Measurements from ENCODE around the gene MAP4. TPM values are rescaled to one million over a fixed set of nuclear protein-coding genes. Genes with fewer than 3 reads are reported as not detected.
A peak's percentile ranks its signal among the peaks of the same experiment; 100 is the strongest.

The MAP4 gene
- total and polyA plus RNA-seq, 2 donors (not counting 1 experiment from before 2014, with no cell fraction given) = 39.2 to 132 TPM

- no peaks in the 10 kb centered on the region for H3K27me3 ChIP-seq (replicated peaks in 1 of 4; ENCODE audit: control extremely low read depth in 1 of 4, control insufficient read depth in 3 of 4, insufficient read depth in 4 of 4, low read length in 3 of 4)
- intact Hi-C loops (cut with micrococcal nuclease) = no loop called here
Observed at GRCh38 chr3:47856669-47857068, 159.5 kb downstream of the MAP4 start.

DNA sequence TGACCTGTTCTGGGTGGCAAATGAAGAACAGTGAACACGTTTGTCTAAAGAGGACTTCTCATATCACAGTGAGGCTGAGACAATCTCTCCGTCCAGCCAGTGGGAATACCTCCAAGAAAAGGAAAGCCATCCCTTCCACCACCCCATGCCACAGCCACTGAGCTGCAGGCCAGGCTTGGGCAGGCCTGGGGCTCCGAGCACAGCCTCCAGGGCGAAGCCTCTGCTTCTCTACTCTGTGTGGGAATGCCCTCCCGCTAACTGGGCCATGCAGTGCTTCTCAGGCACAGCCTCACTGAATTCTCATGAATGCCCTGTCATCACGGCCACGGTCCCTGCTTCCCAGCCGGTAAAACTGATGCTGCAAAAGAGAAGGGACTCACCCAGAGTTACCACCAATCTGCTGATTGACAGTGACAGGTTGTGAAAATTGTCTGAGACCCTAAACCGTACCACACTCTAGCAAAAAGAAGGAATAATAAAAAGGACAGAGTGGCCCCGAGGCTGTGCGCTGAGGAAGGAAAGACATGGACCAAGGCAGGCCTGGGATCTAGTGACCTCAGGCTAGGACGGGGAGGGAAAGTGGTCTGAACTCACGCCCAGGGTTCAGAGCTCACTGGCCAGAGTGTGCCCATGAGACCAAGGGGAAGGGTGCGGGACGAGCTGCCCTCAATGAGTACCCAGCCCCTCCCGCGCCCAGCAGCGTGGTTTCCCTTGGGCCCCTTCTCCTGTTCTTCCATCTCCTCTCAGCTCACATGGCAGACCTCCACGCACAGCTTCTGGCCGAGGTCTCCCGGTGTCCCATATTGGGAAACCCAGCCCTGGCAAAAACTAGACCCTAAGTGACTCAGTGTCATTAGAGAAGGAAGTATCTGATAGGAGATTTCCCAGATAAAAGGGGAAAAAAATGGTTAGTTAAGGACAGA lies 160.5 kb downstream of the MAP4 start:
- ChIA-PET CTCF (no interaction called here), POLR2A (no interaction called here)
- H3K4me1 Mint-ChIP-seq = peaks cover 5% of the 10 kb centered on the region
- Histone ChIP-seq H3K4me1 (ENCODE audit: control insufficient read depth in 2 of 2, insufficient read depth in 2 of 2, low read length in 2 of 2) (peaks cover 4 to 6% of the 10 kb centered on the region in 2 donors), H3K27ac (ENCODE audit: low read length in 2 of 2) (no peak overlapping the region), H3K9ac (ENCODE audit: low read length) (no peak overlapping the region), H3K27me3 (replicated peaks in 1 of 4; ENCODE audit: control extremely low read depth in 1 of 4, control insufficient read depth in 3 of 4, insufficient read depth in 4 of 4, low read length in 3 of 4) (no peaks in the 10 kb centered on the region), H2AFZ (ENCODE audit: insufficient read depth, low read depth, low read length, poor library complexity, severe bottlenecking) (no peak overlapping the region), H3K9me3 (ENCODE audit: control extremely low read depth in 1 of 3, control insufficient read depth in 2 of 3, insufficient read depth in 1 of 3, low read length in 2 of 3) (no peaks in the 10 kb centered on the region), H3K4me2 (replicated peaks; ENCODE audit: low read depth, low read length, poor library complexity, severe bottlenecking) (no peak overlapping the region), H3K4me3 (ENCODE audit: control extremely low read depth in 1 of 5, extremely low read depth in 1 of 5, insufficient read depth in 1 of 5, low read depth in 2 of 5, low read length in 4 of 5) (no peak overlapping the region), H3K79me2 (ENCODE audit: control insufficient read depth, insufficient read depth, low read length) (no peaks in the 10 kb centered on the region), H3K36me3 (replicated peaks in 1 of 2; ENCODE audit: control extremely low read depth in 1 of 2, control insufficient read depth in 1 of 2, extremely low read depth in 1 of 2, insufficient read depth in 2 of 2, low read length in 1 of 2) (peaks cover 4 to 41% of the 10 kb centered on the region in 2 experiments), H4K20me1 (ENCODE audit: control insufficient read depth, insufficient read depth, low read length, poor library complexity, severe bottlenecking) (no peaks in the 10 kb centered on the region)
- H3K27ac Mint-ChIP-seq = peak overlapping the region; percentile 32
- ATAC-seq (ENCODE audit: low read depth) = no peak
- H3K27me3 Mint-ChIP-seq = no peaks in the 10 kb centered on the region
- TF ChIP-seq EZH2 (IDR thresholded peaks at IDR 0.05; ENCODE audit: borderline replicate concordance, insufficient read depth, low read depth, low read length, poor library complexity, severe bottlenecking) = no peak
- TF ChIP-seq, protein P1, sequence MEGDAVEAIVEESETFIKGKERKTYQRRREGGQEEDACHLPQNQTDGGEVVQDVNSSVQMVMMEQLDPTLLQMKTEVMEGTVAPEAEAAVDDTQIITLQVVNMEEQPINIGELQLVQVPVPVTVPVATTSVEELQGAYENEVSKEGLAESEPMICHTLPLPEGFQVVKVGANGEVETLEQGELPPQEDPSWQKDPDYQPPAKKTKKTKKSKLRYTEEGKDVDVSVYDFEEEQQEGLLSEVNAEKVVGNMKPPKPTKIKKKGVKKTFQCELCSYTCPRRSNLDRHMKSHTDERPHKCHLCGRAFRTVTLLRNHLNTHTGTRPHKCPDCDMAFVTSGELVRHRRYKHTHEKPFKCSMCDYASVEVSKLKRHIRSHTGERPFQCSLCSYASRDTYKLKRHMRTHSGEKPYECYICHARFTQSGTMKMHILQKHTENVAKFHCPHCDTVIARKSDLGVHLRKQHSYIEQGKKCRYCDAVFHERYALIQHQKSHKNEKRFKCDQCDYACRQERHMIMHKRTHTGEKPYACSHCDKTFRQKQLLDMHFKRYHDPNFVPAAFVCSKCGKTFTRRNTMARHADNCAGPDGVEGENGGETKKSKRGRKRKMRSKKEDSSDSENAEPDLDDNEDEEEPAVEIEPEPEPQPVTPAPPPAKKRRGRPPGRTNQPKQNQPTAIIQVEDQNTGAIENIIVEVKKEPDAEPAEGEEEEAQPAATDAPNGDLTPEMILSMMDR (IDR thresholded peaks at IDR 0.05) = no peak
- intact Hi-C loops (cut with micrococcal nuclease) = no loop called here
- no peaks in the 10 kb centered on the region for H3K9me3 Mint-ChIP-seq (ENCODE audit: insufficient read depth)
- 97% methylated on average over 15 of the region's 21 CpGs for WGBS (ENCODE audit: insufficient coverage)
- DNase-seq = no peak
- no peak overlapping the region for H3K4me3 Mint-ChIP-seq

More at GRCh38 chr3:47856669-47857068, 159.5 kb downstream of the MAP4 start:
- Histone ChIP-seq H3K4me1 (ENCODE audit: control insufficient read depth in 2 of 2, insufficient read depth in 2 of 2, low read length in 2 of 2) (no peaks in the 10 kb centered on the region), H3K4me3 (ENCODE audit: control extremely low read depth in 1 of 5, extremely low read depth in 1 of 5, insufficient read depth in 1 of 5, low read depth in 2 of 5, low read length in 4 of 5) (no peak overlapping the region), H3K27ac (ENCODE audit: low read length in 2 of 2) (no peak overlapping the region), H3K36me3 (replicated peaks in 1 of 2; ENCODE audit: control extremely low read depth in 1 of 2, control insufficient read depth in 1 of 2, extremely low read depth in 1 of 2, insufficient read depth in 2 of 2, low read length in 1 of 2) (peaks cover 4 to 41% of the 10 kb centered on the region in 2 experiments), H3K9ac (ENCODE audit: low read length) (no peak overlapping the region), H2AFZ (ENCODE audit: insufficient read depth, low read depth, low read length, poor library complexity, severe bottlenecking) (no peak overlapping the region), H3K79me2 (ENCODE audit: control insufficient read depth, insufficient read depth, low read length) (no peaks in the 10 kb centered on the region), H3K9me3 (ENCODE audit: control extremely low read depth in 1 of 3, control insufficient read depth in 2 of 3, insufficient read depth in 1 of 3, low read length in 2 of 3) (no peaks in the 10 kb centered on the region), H4K20me1 (ENCODE audit: control insufficient read depth, insufficient read depth, low read length, poor library complexity, severe bottlenecking) (no peaks in the 10 kb centered on the region), H3K4me2 (replicated peaks; ENCODE audit: low read depth, low read length, poor library complexity, severe bottlenecking) (no peak overlapping the region)
- H3K4me3 Mint-ChIP-seq = no peak overlapping the region
- H3K27ac Mint-ChIP-seq = no peak overlapping the region
- POLR2A ChIA-PET = no interaction called here
- TF ChIP-seq, protein P1 (IDR thresholded peaks at IDR 0.05) = no peak
- TF ChIP-seq EZH2 (IDR thresholded peaks at IDR 0.05; ENCODE audit: borderline replicate concordance, insufficient read depth, low read depth, low read length, poor library complexity, severe bottlenecking) = no peak
- H3K9me3 Mint-ChIP-seq (ENCODE audit: insufficient read depth) = no peaks in the 10 kb centered on the region
- no peaks in the 10 kb centered on the region for H3K4me1 Mint-ChIP-seq
- CTCF ChIA-PET = no interaction called here
- no peak for DNase-seq
- H3K27me3 Mint-ChIP-seq = no peaks in the 10 kb centered on the region
- over 99% methylated on average over 9 of the region's 11 CpGs for WGBS (ENCODE audit: insufficient coverage)
- ATAC-seq (ENCODE audit: low read depth) = no peak
